Right renal cortex interstitium (tissue), 3 donors: Measurements from ENCODE around the gene RAB40B. TPM values are rescaled to one million over a fixed set of nuclear protein-coding genes. Genes with fewer than 3 reads are reported as not detected.

ENCODE experiments used
- DNase-seq, 3 donors: peaks; one replicate each; pipeline ENCODE4 v3.0.0-alpha.2; 2013; ENCODE audit warnings: low read depth in 3 of 3, low spot score in 2 of 3
- polyA plus RNA-seq, 3 donors: library from polyadenylated mRNA; unstranded; fragments of 120-200 nt; gene quantifications; one replicate each; pipeline ENCODE4 v1.2.1, GENCODE V29; 2013; ENCODE audit not compliant: insufficient read length in 3 of 3

Gene RAB40B
- polyA plus RNA-seq, 3 donors = 15.1 to 17.4 (median 17.2) TPM

DNA sequence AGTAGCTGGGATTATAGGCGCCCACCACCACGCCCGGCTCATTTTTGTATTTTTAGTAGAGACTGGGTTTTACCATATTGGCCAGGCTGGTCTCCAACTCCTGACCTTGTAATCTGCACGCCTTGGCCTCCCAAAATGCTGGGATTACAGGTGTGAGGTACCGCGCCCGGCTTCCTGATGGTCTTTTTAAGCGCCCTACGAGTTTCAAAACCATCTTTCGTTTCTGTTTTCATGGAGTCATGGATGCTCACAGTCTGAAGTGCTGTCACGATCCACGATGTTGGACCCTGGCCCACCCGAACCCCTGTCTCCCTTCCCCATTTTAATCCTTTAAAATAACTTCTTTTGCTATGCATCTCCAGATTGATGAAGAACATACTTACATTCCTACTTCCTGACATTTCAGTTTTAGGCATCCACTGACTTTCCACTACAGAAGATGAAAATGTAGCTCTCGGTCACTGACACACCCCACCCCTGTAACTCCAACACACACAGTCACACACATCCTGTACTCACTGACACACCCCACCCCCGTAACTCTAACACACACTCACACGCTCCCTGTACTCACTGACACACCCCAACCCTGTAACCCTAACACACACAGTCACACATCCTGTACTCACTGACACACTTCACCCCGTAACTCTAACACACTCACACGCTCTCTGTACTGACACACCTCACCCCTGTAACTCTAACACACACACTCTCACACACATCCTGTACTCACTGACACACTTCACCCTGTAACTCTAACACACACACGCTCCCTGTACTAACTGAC lies 27.6 kb downstream of the RAB40B start:
- DNase-seq = no peak

- DNase-seq = no peak
Observed at GRCh38 chr17:82668631-82669099, 29.8 kb downstream of the RAB40B start.

DNA sequence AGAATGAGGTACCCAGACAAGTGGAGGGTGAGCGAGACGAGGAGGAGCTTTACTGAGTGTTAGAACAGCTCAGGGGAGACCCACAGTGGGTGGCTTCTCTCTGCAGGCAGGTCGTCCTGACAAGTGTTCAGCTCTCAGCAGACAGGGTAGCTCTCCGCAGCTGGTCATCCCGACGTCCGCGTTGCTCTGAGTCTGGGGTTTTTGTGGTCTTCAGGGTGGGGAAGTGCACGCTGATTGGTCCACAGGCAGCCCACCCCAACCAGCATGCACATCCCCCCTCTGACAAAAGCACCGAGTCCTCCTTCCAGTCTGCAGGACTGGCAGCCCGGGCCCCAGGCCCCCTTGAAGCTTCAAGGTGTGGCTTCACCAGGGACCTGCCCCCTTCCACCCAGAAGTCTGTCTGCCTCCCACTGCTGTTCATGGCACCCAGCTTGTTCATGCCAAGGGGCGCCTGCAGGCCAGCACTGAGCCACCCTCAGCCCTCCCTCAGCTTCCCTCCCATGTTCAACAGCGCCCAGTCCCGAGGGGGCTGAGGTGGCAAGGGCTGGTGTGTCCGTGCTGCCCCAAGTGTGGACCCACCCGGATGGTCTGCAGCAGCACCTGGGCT lies 30.4 kb downstream of the RAB40B start:
- no peak for DNase-seq

DNA sequence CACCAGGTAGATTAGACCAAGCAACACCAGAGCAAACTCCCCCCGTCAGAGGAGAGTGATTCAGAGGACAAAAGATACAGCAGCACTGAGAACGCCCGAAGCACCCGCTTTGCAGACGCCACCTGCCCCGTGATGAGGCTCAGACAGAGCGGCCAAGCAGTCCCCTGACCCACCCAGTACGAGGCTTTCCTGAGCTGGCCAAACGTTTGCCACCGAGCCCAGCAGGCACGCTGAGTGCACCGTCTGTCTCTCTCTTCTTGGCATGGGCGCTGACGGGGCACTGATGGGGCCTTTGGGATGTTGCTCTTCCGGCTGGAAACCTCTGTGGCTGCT lies 30.9 kb downstream of the RAB40B start:
- DNase-seq = no peak

GRCh38 chr17:82666931-82667667 lies 31.4 kb downstream of the RAB40B start:
- no peak for DNase-seq

GRCh38 chr17:82665891-82666290 lies 32.6 kb downstream of the RAB40B start:
- no peak for DNase-seq

GRCh38 chr17:82665217-82665616 lies 33.3 kb downstream of the RAB40B start:
- DNase-seq = no peak

- DNase-seq = no peak
Observed at GRCh38 chr17:82664701-82665182, 33.8 kb downstream of the RAB40B start.

DNA sequence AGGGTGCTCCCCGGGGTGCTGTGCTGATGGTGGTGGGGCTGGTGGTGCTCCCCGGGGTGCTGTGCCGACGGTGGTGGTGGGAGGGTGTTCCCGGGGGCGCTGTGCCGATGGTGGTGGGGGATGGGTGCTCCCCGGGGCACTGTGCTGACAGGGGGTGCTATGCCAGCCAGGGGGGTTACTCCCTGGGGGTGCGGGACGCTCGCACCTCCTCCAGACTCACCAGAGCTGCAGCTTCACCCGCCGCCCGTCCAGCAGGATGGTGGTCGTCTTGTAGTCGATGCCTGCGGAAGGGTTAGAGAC lies 34.3 kb downstream of the RAB40B start:
- DNase-seq = no peak

DNA sequence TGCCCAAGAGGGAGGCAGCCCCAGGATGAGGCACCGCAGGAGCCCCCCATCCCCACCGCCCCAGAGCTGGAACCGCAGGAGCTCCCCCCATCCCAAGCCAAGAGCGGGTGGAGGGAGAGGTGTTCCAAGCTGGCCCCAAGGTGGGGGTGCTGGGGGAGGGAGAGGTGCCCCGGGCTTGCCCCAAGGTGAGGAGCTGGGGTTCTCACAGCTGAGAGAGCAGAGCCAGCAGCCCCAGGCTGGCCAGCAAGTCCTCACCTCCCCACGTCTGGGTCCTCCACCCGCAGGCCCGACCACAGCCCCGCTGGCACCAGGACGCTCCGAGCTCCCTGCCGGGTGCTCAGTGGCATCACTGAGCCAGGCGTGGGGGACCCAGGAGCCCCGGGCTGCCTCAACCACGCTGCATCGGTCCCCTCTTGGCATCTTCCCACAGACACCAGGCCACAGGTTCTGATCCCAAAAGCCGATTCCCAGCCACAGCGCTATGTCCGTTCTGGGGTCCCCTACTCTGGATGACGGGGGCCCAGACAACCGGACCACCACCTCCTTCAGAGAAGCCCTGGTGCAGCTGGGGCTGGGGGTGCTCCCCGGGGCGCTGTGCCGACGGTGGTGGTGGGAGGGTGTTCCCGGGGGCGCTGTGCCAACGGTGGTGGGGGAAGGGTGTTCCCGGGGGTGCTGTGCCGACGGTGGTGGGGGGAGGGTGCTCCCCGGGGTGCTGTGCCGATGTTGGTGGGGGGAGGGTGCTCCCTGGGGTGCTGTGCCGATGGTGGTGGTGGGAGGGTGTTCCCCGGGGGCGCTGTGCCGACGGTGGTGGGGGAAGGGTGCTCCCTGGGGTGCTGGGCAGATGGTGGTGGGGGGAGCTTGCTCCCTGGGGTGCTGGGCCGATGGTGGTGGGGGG lies 34.9 kb downstream of the RAB40B start:
- no peak for DNase-seq

DNA sequence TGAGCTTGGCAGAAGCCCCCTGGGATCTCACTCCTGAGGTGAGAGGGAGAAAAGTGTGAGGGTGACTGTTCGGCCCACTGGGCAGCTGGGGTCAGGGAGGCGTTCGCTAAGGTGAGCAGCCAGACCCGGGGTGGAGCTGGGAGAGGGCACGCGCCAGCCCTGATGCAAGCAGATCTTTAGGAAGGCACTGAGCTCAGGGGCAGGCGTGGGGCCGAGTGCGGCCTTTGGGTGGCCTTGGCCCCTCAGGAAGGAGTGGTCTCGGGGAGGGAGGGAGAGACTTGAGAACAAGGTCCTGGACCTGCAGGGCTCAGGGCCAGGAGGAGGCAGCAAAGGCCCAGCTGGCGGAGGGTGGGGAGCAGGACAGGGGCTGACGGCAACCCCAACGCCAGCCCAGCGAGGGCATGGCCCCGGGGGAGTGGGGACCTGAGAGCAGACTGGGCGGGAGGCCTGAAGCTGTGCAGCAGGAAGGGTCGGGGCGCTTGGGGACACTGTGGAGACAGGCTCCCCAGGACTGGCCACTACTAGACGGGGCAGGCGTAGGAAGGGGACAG lies 35.7 kb downstream of the RAB40B start:
- no peak for DNase-seq

DNA sequence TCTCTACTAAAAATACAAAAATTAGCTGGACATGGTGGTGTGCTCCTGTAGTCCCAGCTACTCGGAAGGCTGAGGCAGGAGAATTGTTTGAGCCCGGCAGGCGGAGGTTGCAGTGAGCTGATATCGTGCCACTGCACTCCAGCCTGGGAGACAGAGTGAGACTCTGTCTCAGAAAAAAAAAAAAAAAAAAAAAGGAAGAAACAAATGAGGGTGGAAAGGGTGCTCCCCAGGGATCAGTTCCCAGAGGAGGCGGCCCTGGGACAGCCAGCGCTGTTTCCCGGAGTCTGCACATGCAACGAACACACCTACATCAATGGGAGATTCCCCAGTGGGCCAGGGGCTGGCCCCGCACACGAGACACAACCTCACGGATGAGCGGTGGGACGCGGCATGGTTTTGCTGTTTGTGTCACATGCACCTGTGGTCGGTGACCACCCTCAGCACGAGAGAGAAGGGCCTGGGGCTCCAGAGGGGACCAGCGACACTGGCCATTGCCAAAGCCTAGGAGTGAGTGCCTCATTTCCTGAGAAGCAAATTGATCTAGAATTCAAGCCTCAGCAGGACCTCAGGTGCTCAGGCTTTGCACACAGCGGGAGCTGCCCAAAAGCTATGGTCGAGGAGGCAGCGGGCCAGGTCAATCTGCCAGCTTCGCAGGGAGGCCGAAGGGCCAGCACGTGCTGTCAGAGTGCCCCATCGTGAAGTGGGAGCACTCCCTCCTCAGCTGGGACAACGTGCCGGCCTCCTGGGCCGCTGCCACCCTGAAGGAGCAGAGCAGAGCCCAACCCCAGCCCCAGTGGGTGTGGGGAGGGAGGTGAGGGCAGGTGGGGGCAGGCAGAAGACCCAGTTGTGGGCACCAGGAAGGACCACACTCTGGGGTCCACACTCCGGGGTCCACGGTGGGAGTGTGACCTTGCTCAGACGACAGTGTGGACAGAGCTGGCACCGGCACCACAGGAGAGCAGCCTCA lies 36.5 kb downstream of the RAB40B start:
- DNase-seq = no peak

DNA sequence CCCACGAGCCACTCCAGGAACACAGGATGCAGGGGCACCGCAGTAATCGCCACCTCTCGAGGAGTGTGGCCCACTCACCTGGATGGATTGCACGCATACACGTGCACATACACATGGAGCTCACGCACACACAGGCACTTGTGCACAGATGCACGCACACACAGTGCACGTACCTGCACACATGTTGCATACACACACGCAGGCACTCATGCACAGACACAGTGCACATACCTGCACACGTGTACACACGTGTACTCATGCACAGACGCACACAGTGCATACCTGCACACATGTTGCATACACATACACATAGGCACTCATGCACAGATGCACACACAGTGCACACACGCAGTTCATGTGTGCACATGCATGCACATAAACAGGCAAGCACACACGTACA lies 38.6 kb downstream of the RAB40B start:
- no peak for DNase-seq

DNA sequence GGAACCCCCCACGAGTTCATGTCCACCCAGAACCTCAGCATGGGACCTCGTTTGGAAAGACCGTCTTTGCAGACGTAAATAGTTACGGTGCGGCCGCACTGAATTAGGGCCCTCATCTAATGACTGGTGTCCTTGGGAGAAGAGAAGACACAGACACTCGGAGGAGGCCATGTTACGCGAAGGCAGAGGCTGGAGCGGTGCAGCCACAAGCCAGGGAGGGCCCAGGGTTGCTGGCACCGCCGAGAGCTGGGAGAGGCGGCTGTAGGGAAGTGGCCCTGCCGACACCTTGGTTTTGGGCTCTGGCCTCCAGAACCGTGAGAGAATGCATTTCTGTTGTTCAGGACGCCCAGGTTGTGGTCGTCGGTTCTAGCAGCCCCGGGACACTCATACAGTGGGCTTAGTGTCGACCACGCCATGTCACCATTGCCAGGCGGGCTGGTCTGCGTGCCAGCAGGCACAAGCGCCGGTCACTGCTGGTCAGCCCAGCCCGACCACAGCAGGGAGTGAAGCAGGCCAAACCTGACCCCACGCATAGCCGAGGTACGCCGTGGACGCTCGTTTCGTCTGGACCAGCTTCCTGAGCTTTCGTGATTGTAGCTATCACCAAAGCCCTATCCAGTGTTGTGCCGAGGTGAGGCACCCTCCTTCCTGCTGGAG lies 39.6 kb downstream of the RAB40B start:
- no peak for DNase-seq

GRCh38 chr17:82658331-82658730 lies 40.2 kb downstream of the RAB40B start:
- no peak for DNase-seq

DNA sequence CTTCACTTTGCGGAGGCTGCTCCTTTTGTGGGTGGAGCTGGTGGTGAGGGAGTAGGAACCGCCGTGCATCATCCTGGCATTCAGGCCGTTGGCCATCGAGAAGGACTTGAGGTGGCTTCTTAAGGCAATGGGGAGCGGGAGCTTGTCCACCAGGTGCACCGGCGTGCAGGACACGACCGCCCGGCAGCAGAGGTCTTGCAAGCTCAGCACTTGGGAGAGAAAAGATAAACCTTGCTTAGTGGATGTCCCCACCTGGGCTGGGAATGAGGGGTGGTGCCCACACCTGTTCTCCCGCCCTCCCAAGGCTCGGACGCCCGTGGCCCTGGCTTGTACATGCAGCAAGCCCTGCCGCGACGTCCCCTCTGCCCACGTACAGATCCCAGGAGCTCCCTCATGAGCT lies 40.6 kb downstream of the RAB40B start:
- no peak for DNase-seq

GRCh38 chr17:82656266-82656665 lies 42.2 kb downstream of the RAB40B start:
- no peak for DNase-seq

- DNase-seq = no peak
Observed at GRCh38 chr17:82655523-82655922, 43.0 kb downstream of the RAB40B start.

DNA sequence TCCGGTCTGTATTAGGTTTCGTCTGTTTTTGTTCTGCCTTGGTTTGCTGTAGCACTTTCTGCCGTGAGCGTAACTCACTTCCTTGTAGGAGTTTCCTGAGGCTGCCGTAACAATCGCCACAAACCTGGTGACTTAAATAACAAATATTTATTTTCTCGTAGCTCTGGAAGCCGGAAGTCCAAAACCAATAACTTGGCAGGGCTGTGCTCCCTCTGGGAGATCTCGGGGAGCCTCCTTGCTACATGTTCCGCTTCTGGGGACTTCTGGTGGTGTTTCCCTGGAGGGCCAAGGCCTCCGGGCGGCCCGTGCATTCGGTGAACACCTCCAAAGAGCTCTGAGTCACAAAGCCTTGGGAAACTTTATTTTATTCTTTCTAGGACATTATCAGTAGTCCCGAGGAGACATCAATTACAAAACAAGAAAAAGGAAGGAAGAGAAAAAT lies 43.4 kb downstream of the RAB40B start:
- DNase-seq = no peak
